Endothelial cell of umbilical vein (primary cell): ENCODE results near the gene MREG. TPM values are rescaled to one million over a fixed set of nuclear protein-coding genes. Genes with fewer than 3 reads are reported as not detected.

Experiments
- BruUV-seq: library from RNA; stranded (reverse); fragments of 400-500 nt; replicated peaks from 2 replicates; lab custom pipeline; 2021; lab: Mats Ljungman, UMichigan
- CTCF ChIA-PET: fragments of 300-600, 350-600 bp; sonication (Branson Sonifier 250); formaldehyde crosslinking; loops from one replicate; lab custom pipeline; 2021; ENCODE audit warnings: antibody characterized with exemption, inconsistent platforms; lab: Charles Lee
- POLR2A ChIA-PET: fragments of 300-600, 350-600 bp; sonication (Branson Sonifier 250); formaldehyde crosslinking; loops from one replicate; lab custom pipeline; 2021; ENCODE audit warnings: antibody characterized with exemption, inconsistent platforms; lab: Charles Lee
- DNase-seq: peaks from one replicate; pipeline ENCODE4 v3.0.0-alpha.2; 2011; ENCODE audit warnings: low read depth, low spot score
- FAIRE-seq: peaks from 2 replicates; lab custom pipeline; 2011; peaks lifted over from hg19 to GRCh38; lab: Jason Lieb, UNC
- H2AFZ ChIP-seq: 2 replicates; pipeline ENCODE4 v1.6.0; 2012; ENCODE audit warnings: low read depth, low read length, control low read depth, inconsistent platforms
- H3K27ac ChIP-seq: 2 replicates; pipeline ENCODE4 v1.5.1; 2011; ENCODE audit warnings: low read depth, mild to moderate bottlenecking, control low read depth, low read length, moderate library complexity; ENCODE audit not compliant: insufficient read depth
- H3K27me3 ChIP-seq, 2 experiments: 2 replicates each; pipeline versions ENCODE4 v1.6.0 to v1.6.1; 2011; ENCODE audit warnings: low read length in 2 of 2, mixed read lengths in 1 of 2; ENCODE audit not compliant: control insufficient read depth in 2 of 2, insufficient read depth in 2 of 2
- H3K36me3 ChIP-seq, 2 experiments: 2 replicates in 1 of 2; 3 replicates in 1 of 2; pipeline ENCODE4 v1.5.1; 2011; ENCODE audit warnings: low read length in 2 of 2, mild to moderate bottlenecking in 1 of 2, moderate library complexity in 1 of 2; ENCODE audit not compliant: control insufficient read depth in 2 of 2, insufficient read depth in 2 of 2; ENCODE audit errors: extremely low read depth in 1 of 2
- H3K4me1 ChIP-seq: 3 replicates; pipeline ENCODE4 v1.5.1; 2011; ENCODE audit warnings: mild to moderate bottlenecking, low read length; ENCODE audit not compliant: control insufficient read depth, insufficient read depth; ENCODE audit errors: extremely low read depth
- H3K4me2 ChIP-seq: 2 replicates; pipeline ENCODE4 v1.6.1; 2011; ENCODE audit warnings: low read length, control low read depth, mixed read lengths; ENCODE audit not compliant: insufficient read depth
- H3K4me3 ChIP-seq, 3 experiments: fragments of 200-600 bp in 1 of 3; sonication (generic), shearing (Covaris generic) in 1 of 3; replicated peaks in 1 of 3; 2 replicates each; pipeline ENCODE4 v1.5.1; 2011 to 2016; ENCODE audit warnings: control low read depth in 3 of 3, low read length in 3 of 3, mild to moderate bottlenecking in 2 of 3, inconsistent platforms in 1 of 3, low read depth in 1 of 3, moderate library complexity in 1 of 3; ENCODE audit not compliant: insufficient read depth in 1 of 3
- H3K79me2 ChIP-seq: 2 replicates; pipeline ENCODE4 v1.6.0; 2012; ENCODE audit warnings: low read length, inconsistent platforms; ENCODE audit not compliant: control insufficient read depth, insufficient read depth
- H3K9ac ChIP-seq: replicated peaks from 2 replicates; pipeline ENCODE3; 2011; ENCODE audit warnings: low read length, control low read depth; ENCODE audit not compliant: insufficient read depth; ENCODE audit errors: extremely low read depth
- H3K9me1 ChIP-seq: replicated peaks from 3 replicates; pipeline ENCODE4 v1.6.0; 2011; ENCODE audit warnings: mild to moderate bottlenecking, low read length; ENCODE audit not compliant: control insufficient read depth, insufficient read depth; ENCODE audit errors: extremely low read depth
- H3K9me3 ChIP-seq: replicated peaks from 2 replicates; pipeline ENCODE4 v1.5.1; 2012; ENCODE audit warnings: low read length, inconsistent platforms; ENCODE audit not compliant: control insufficient read depth, insufficient read depth
- H4K20me1 ChIP-seq: replicated peaks from 2 replicates; pipeline ENCODE3; 2011; ENCODE audit warnings: mild to moderate bottlenecking, low read length; ENCODE audit not compliant: control insufficient read depth, insufficient read depth; ENCODE audit errors: extremely low read depth
- EZH2 ChIP-seq: IDR thresholded peaks from 2 replicates; pipeline ENCODE4 v1.6.1; 2012; ENCODE audit warnings: borderline replicate concordance, low read depth, mild to moderate bottlenecking, moderate library complexity, low read length, inconsistent platforms; ENCODE audit not compliant: severe bottlenecking
- FOS ChIP-seq: IDR thresholded peaks from 2 replicates; pipeline ENCODE4 v1.6.1; 2011; ENCODE audit warnings: mild to moderate bottlenecking, low read length, moderate library complexity, borderline replicate concordance; ENCODE audit not compliant: insufficient read depth
- GATA2 ChIP-seq: IDR thresholded peaks from 2 replicates; pipeline ENCODE4 v1.7.0; 2011; ENCODE audit warnings: low read depth, mild to moderate bottlenecking, moderate library complexity, mixed read lengths, low read length; ENCODE audit not compliant: insufficient read length, insufficient read depth
- JUN ChIP-seq: IDR thresholded peaks from 2 replicates; pipeline ENCODE4 v1.6.1; 2011; ENCODE audit warnings: borderline replicate concordance, low read depth; ENCODE audit not compliant: insufficient read length, insufficient read depth
- MYC ChIP-seq: IDR thresholded peaks from one replicate; pipeline ENCODE4 v1.6.1; 2011; ENCODE audit warnings: mild to moderate bottlenecking, low read depth, low read length
- POLR2A ChIP-seq: IDR thresholded peaks from 2 replicates; pipeline ENCODE4 v1.6.1; 2012; ENCODE audit warnings: low read depth, mild to moderate bottlenecking, control low read depth, low read length
- POLR2AphosphoS5 ChIP-seq: IDR thresholded peaks from 2 replicates; pipeline ENCODE4 v1.6.1; 2012; ENCODE audit warnings: low read depth, mild to moderate bottlenecking, control low read depth, low read length, moderate library complexity; ENCODE audit not compliant: insufficient read depth
- dilution Hi-C: fragments of 300-500 bp; cut with MboI; formaldehyde crosslinking; loops from one replicate; pipeline ENCODE4 v1.15.0; 2019; ENCODE audit warnings: low sequenced_read_pairs; ENCODE audit not compliant: extremely low pct_ligation_motif_present
- intact Hi-C: fragments of 100-400 bp; cut with micrococcal nuclease; formaldehyde crosslinking; loops from one replicate; pipeline ENCODE4 v1.10.0; 2022
- polyA plus RNA-seq, 4 experiments: library from polyadenylated mRNA; depleted of rRNA in 3 of 4; stranded (reverse) in 3 of 4; unstranded in 1 of 4; fragments of >200 nt; gene quantifications; 2 replicates each; pipeline versions ENCODE4 v1.2.1 to v1.2.3, GENCODE V29; 2011 to 2012; ENCODE audit warnings: missing spikeins in 1 of 4
- total RNA-seq: library from RNA; stranded (reverse); gene quantifications from 2 replicates; pipeline ENCODE4 v1.2.3, GENCODE V29; 2021
- TF ChIP-seq, protein P1 (sequence below), 2 donors: IDR thresholded peaks; 1 replicate in 1 of 2; 2 replicates in 1 of 2; pipeline ENCODE4 v1.5.1; 2011; ENCODE audit warnings: low read length in 2 of 2, mild to moderate bottlenecking in 2 of 2, moderate library complexity in 2 of 2, control low read depth in 1 of 2, inconsistent platforms in 1 of 2, low read depth in 1 of 2; ENCODE audit not compliant: insufficient read depth in 1 of 2; ENCODE audit errors: extremely low read depth in 1 of 2
- TF ChIP-seq, protein P2 (sequence below): IDR thresholded peaks from 2 replicates; pipeline ENCODE4 v1.6.1; 2011; ENCODE audit not compliant: insufficient read depth, insufficient read length

The MREG gene
- total and polyA plus RNA-seq, 2 donors (not counting 3 experiments of a cell fraction or from before 2014, with no cell fraction given): 0.41 to 3.9 TPM

DNA sequence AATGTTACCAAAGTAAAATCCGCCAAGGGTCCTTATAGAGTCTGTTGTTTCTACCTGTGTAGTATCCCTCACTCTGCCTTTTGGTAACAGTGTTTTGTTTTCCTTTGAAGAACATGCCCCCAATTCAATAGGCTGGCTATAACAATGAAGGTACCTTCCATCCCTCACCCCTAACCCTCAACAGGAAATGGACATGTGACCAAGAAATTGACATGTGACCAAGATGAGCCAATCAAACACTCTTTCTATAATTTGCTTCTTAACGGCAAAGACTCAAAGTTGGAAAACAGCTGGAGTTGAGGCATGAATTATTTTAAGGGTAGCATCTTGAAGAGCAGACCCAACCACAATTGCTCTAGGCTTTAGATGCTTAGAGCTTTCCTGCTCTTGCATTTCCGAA, 5.4 kb upstream of the MREG start:
- Histone ChIP-seq H4K20me1 (no peaks in the 10 kb centered on the region), H3K4me3 (no peak overlapping the region), H2AFZ (no peak overlapping the region), H3K4me1 (no peaks in the 10 kb centered on the region), H3K79me2 (no peaks in the 10 kb centered on the region), H3K9me1 (no peaks in the 10 kb centered on the region), H3K36me3 (no peaks in the 10 kb centered on the region), H3K27me3 (no peaks in the 10 kb centered on the region), H3K9me3 (no peaks in the 10 kb centered on the region), H3K4me2 (no peak overlapping the region), H3K27ac (no peak overlapping the region), H3K9ac (no peak overlapping the region)
- no peak for FAIRE-seq
- DNase-seq: no peak
- TF ChIP-seq EZH2 (no peak), POLR2AphosphoS5 (no peak), MYC (no peak), FOS (no peak), POLR2A (no peak)
- TF ChIP-seq, protein P1, sequence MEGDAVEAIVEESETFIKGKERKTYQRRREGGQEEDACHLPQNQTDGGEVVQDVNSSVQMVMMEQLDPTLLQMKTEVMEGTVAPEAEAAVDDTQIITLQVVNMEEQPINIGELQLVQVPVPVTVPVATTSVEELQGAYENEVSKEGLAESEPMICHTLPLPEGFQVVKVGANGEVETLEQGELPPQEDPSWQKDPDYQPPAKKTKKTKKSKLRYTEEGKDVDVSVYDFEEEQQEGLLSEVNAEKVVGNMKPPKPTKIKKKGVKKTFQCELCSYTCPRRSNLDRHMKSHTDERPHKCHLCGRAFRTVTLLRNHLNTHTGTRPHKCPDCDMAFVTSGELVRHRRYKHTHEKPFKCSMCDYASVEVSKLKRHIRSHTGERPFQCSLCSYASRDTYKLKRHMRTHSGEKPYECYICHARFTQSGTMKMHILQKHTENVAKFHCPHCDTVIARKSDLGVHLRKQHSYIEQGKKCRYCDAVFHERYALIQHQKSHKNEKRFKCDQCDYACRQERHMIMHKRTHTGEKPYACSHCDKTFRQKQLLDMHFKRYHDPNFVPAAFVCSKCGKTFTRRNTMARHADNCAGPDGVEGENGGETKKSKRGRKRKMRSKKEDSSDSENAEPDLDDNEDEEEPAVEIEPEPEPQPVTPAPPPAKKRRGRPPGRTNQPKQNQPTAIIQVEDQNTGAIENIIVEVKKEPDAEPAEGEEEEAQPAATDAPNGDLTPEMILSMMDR (IDR thresholded peaks at IDR 0.05; ENCODE audit: extremely low read depth in 1 of 2, insufficient read depth in 1 of 2, low read depth in 1 of 2, low read length in 2 of 2): no peak
- POLR2A ChIA-PET: no interaction called here
- BruUV-seq: no TSS peak
- CTCF ChIA-PET: interaction anchor here (1.0 to 7.4 kb wide), 3 partner anchors 15 to 68 kb away, joined by 3 to 107 read pairs (median 3); no protein-coding TSS in a partner anchor
- dilution Hi-C loops (no loop called here), intact Hi-C loops (no loop called here)

DNA sequence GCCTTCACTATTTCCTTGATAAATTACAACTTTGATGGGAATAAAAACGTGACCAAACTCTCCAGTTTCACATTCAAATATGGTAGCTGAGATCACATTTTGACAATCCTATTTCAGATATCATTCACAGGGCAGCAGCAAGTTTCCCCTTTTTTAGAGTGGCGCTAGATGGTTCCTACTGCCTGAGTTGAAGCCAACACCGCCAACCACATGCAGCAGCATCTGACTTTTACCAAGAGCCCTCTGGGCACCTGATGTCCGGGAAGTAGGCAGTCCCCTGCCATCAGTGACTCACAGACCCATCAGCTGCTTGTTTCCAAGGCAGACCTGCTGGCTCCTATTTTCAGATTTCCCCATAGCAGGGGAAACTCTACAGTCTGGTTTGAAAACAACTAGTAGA, 4.0 kb upstream of the MREG start:
- H3K9ac ChIP-seq: no peak overlapping the region
- H3K27me3 ChIP-seq: no peaks in the 10 kb centered on the region

More for the DNA sequence above, 4.0 kb upstream of the MREG start:
- Histone ChIP-seq H3K9me3 (no peaks in the 10 kb centered on the region), H3K4me1 (peaks cover 7% of the 10 kb centered on the region), H4K20me1 (no peaks in the 10 kb centered on the region), H3K4me3 (no peak overlapping the region), H3K4me2 (no peak overlapping the region), H3K79me2 (no peaks in the 10 kb centered on the region), H3K36me3 (no peaks in the 10 kb centered on the region), H2AFZ (no peak overlapping the region), H3K27ac (no peak overlapping the region), H3K9me1 (no peaks in the 10 kb centered on the region)
- DNase-seq (no peak), FAIRE-seq (no peak)
- ChIA-PET CTCF (interaction anchor here (0.8 to 7.4 kb wide), 2 partner anchors 17 to 66 kb away, joined by 3 to 107 read pairs; no protein-coding TSS in a partner anchor), POLR2A (no interaction called here)
- TF ChIP-seq MYC (no peak), POLR2AphosphoS5 (no peak), POLR2A (no peak), EZH2 (no peak), GATA2 (no peak), FOS (no peak), JUN (no peak)
- TF ChIP-seq, protein P1 (IDR thresholded peaks at IDR 0.05; ENCODE audit: extremely low read depth in 1 of 2, insufficient read depth in 1 of 2, low read depth in 1 of 2, low read length in 2 of 2): no peak
- TF ChIP-seq, protein P2, sequence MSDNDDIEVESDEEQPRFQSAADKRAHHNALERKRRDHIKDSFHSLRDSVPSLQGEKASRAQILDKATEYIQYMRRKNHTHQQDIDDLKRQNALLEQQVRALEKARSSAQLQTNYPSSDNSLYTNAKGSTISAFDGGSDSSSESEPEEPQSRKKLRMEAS: no peak
- BruUV-seq: no TSS peak
- intact Hi-C loops: no loop called here
- dilution Hi-C loops: no loop called here
